DMS 273 (cell line): ENCODE data around the gene NEDD4.
"Not testable (repeated sequence)": the region's sequence is repeated elsewhere in the genome, so short reads cannot be mapped to it uniquely, and the experiment has no call there.

Experiments
- DNase-seq: peaks from one replicate; lab custom pipeline; 2025; ENCODE audit not compliant: unreplicated experiment; lab: John Stamatoyannopoulos, UW

Gene NEDD4

GRCh38 chr15:55993111-55993803 lies at the start of gene NEDD4:
NEDD4 (minus strand) TSS chr15:55993612; CDS start chr15:55993555, 57 bp downstream.
- DNase-seq, result peak; percentile 93

- DNase-seq, result no peak
Observed at GRCh38 chr15:56042498-56042897, 49.1 kb upstream of the NEDD4 start.

- no peak for DNase-seq
Observed at GRCh38 chr15:56042031-56042430, 48.6 kb upstream of the NEDD4 start.

- DNase-seq, result peak; percentile 80
Observed at GRCh38 chr15:56040081-56041035, 46.9 kb upstream of the NEDD4 start.

GRCh38 chr15:56038707-56039106 lies 45.3 kb upstream of the NEDD4 start:
- no peak for DNase-seq

- no peak for DNase-seq
Observed at GRCh38 chr15:56038015-56038414, 44.6 kb upstream of the NEDD4 start.

- DNase-seq, result no peak
Observed at GRCh38 chr15:56036546-56037067, 43.2 kb upstream of the NEDD4 start.

GRCh38 chr15:56035166-56035565 lies 41.8 kb upstream of the NEDD4 start:
- DNase-seq, result no peak

- no peak for DNase-seq
Observed at GRCh38 chr15:56034514-56034913, 41.1 kb upstream of the NEDD4 start.

- DNase-seq, result no peak
Observed at GRCh38 chr15:56032373-56032772, 39.0 kb upstream of the NEDD4 start.

- DNase-seq, result no peak
Observed at GRCh38 chr15:56031836-56032235, 38.4 kb upstream of the NEDD4 start.

GRCh38 chr15:56031402-56031801 lies 38.0 kb upstream of the NEDD4 start:
- DNase-seq, result no peak

GRCh38 chr15:56028430-56028829 lies 35.0 kb upstream of the NEDD4 start:
- no peak for DNase-seq

GRCh38 chr15:56023160-56023559 lies 29.7 kb upstream of the NEDD4 start:
- DNase-seq, result not testable (repeated sequence)

GRCh38 chr15:56019819-56020486 lies 26.5 kb upstream of the NEDD4 start:
- DNase-seq, result no peak

- no peak for DNase-seq
Observed at GRCh38 chr15:56019060-56019793, 25.8 kb upstream of the NEDD4 start.

GRCh38 chr15:56017920-56018319 lies 24.5 kb upstream of the NEDD4 start:
- no peak for DNase-seq

- no peak for DNase-seq
Observed at GRCh38 chr15:56017511-56017910, 24.1 kb upstream of the NEDD4 start.

- no peak for DNase-seq
Observed at GRCh38 chr15:56016281-56016680, 22.9 kb upstream of the NEDD4 start.

GRCh38 chr15:56014677-56015076 lies 21.3 kb upstream of the NEDD4 start:
- no peak for DNase-seq

GRCh38 chr15:56007053-56007452 lies 13.6 kb upstream of the NEDD4 start:
- DNase-seq, result not testable (repeated sequence)
